ENCODE data around the gene PIP4K2B.

GRCh38 chr17:38730526-38731379, 68.6 kb downstream of the PIP4K2B start:
- TF ChIP-seq POLR2A (IDR thresholded peaks at IDR 0.05) (no peak), POLR2AphosphoS5 (IDR thresholded peaks at IDR 0.05; ENCODE audit: insufficient read depth in 1 of 2, low read depth in 1 of 2) (peak in 1 of 2 donors; percentile 46)

All from vagina (tissue), 2 donors.